HL-60 (cell line): ENCODE data around the gene TBC1D9B.

Experiments
- GABPA ChIP-seq: IDR thresholded peaks from 2 replicates; pipeline ENCODE4 v1.6.1; 2012; ENCODE audit warnings: low read depth
- POLR2AphosphoS5 ChIP-seq: IDR thresholded peaks from 2 replicates; pipeline ENCODE4 v1.6.1; 2012; ENCODE audit warnings: low read depth
- SPI1 ChIP-seq: IDR thresholded peaks from 2 replicates; pipeline ENCODE4 v1.6.1; 2012; ENCODE audit warnings: low read depth, mild to moderate bottlenecking, borderline replicate concordance
- TF ChIP-seq, protein P1 (sequence below): IDR thresholded peaks from one replicate; pipeline ENCODE4 v1.5.1; 2011; ENCODE audit warnings: low read length, control low read depth, inconsistent platforms; ENCODE audit not compliant: insufficient read depth
- TF ChIP-seq, protein P2 (sequence below): IDR thresholded peaks from 2 replicates; pipeline ENCODE4 v1.6.1; 2012; ENCODE audit warnings: low read depth; ENCODE audit not compliant: insufficient replicate concordance

DNA sequence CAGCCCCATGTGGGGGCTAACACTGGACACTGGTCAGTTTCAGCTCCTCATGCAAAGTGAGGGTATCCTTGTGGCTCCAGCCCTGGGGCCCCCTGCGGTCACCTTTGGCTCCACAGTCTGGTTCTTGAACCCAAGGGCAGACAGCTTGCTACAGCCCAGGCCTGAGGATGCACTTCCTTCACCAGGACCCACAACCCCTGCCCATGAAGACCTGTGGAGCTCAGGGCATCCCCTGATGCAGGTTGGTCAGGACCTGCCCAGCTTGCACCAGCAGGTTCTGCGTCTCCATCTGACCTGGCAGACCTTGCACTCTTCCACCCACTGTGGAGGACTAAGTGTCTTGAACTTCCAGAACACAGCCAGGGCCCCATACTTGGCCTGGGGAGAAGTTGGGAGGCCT lies 45.4 kb downstream of the TBC1D9B start:
- TF ChIP-seq, protein P1, sequence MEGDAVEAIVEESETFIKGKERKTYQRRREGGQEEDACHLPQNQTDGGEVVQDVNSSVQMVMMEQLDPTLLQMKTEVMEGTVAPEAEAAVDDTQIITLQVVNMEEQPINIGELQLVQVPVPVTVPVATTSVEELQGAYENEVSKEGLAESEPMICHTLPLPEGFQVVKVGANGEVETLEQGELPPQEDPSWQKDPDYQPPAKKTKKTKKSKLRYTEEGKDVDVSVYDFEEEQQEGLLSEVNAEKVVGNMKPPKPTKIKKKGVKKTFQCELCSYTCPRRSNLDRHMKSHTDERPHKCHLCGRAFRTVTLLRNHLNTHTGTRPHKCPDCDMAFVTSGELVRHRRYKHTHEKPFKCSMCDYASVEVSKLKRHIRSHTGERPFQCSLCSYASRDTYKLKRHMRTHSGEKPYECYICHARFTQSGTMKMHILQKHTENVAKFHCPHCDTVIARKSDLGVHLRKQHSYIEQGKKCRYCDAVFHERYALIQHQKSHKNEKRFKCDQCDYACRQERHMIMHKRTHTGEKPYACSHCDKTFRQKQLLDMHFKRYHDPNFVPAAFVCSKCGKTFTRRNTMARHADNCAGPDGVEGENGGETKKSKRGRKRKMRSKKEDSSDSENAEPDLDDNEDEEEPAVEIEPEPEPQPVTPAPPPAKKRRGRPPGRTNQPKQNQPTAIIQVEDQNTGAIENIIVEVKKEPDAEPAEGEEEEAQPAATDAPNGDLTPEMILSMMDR, result no peak
- TF ChIP-seq, protein P2, sequence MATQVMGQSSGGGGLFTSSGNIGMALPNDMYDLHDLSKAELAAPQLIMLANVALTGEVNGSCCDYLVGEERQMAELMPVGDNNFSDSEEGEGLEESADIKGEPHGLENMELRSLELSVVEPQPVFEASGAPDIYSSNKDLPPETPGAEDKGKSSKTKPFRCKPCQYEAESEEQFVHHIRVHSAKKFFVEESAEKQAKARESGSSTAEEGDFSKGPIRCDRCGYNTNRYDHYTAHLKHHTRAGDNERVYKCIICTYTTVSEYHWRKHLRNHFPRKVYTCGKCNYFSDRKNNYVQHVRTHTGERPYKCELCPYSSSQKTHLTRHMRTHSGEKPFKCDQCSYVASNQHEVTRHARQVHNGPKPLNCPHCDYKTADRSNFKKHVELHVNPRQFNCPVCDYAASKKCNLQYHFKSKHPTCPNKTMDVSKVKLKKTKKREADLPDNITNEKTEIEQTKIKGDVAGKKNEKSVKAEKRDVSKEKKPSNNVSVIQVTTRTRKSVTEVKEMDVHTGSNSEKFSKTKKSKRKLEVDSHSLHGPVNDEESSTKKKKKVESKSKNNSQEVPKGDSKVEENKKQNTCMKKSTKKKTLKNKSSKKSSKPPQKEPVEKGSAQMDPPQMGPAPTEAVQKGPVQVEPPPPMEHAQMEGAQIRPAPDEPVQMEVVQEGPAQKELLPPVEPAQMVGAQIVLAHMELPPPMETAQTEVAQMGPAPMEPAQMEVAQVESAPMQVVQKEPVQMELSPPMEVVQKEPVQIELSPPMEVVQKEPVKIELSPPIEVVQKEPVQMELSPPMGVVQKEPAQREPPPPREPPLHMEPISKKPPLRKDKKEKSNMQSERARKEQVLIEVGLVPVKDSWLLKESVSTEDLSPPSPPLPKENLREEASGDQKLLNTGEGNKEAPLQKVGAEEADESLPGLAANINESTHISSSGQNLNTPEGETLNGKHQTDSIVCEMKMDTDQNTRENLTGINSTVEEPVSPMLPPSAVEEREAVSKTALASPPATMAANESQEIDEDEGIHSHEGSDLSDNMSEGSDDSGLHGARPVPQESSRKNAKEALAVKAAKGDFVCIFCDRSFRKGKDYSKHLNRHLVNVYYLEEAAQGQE, result no peak
- TF ChIP-seq GABPA, result no peak
- peak; percentile 12; the same call in 1 of the 2 replicates for TF ChIP-seq POLR2AphosphoS5
- no peak for TF ChIP-seq SPI1
